HG03280 (cell line): ENCODE measurements around the gene PPARG.
"Not testable (repeated sequence)": the region's sequence is repeated elsewhere in the genome, so short reads cannot be mapped to it uniquely, and the experiment has no call there.

Source experiments
- ATAC-seq: cut with Tn5 transposase; IDR thresholded peaks from one replicate; pipeline ENCODE4 v1.9.1; 2021; ENCODE audit warnings: mild to moderate bottlenecking, moderate library complexity; ENCODE audit not compliant: unreplicated experiment

The PPARG gene

GRCh38 chr3:12456441-12456840, 167.6 kb downstream of the PPARG start:
- ATAC-seq, result no peak

- not testable (repeated sequence) for ATAC-seq
Observed at GRCh38 chr3:12457380-12457779, 168.5 kb downstream of the PPARG start.

- no peak for ATAC-seq
Observed at GRCh38 chr3:12458901-12459300, 170.0 kb downstream of the PPARG start.

GRCh38 chr3:12460127-12460526, 171.3 kb downstream of the PPARG start:
- ATAC-seq, result no peak

- ATAC-seq, result no peak
Observed at GRCh38 chr3:12461097-12461649, 172.3 kb downstream of the PPARG start.

- no peak for ATAC-seq
Observed at GRCh38 chr3:12462159-12462947, 173.5 kb downstream of the PPARG start.

GRCh38 chr3:12463686-12464085, 174.8 kb downstream of the PPARG start:
- ATAC-seq, result no peak

GRCh38 chr3:12464181-12464580, 175.3 kb downstream of the PPARG start:
- no peak for ATAC-seq

GRCh38 chr3:12465151-12465835, 176.4 kb downstream of the PPARG start:
- no peak for ATAC-seq

- no peak for ATAC-seq
Observed at GRCh38 chr3:12465836-12466225, 177.0 kb downstream of the PPARG start.

GRCh38 chr3:12467746-12468145, 178.9 kb downstream of the PPARG start:
- ATAC-seq, result no peak

- ATAC-seq, result no peak
Observed at GRCh38 chr3:12468276-12468675, 179.4 kb downstream of the PPARG start.

GRCh38 chr3:12468757-12469156, 179.9 kb downstream of the PPARG start:
- no peak for ATAC-seq

- not testable (repeated sequence) for ATAC-seq
Observed at GRCh38 chr3:12469222-12469621, 180.4 kb downstream of the PPARG start.

- ATAC-seq, result no peak
Observed at GRCh38 chr3:12470111-12470510, 181.2 kb downstream of the PPARG start.

GRCh38 chr3:12470680-12471079, 181.8 kb downstream of the PPARG start:
- no peak for ATAC-seq

- no peak for ATAC-seq
Observed at GRCh38 chr3:12471241-12471640, 182.4 kb downstream of the PPARG start.

- ATAC-seq, result no peak
Observed at GRCh38 chr3:12472000-12472610, 183.2 kb downstream of the PPARG start.

- no peak for ATAC-seq
Observed at GRCh38 chr3:12472796-12473195, 183.9 kb downstream of the PPARG start.

- ATAC-seq, result no peak
Observed at GRCh38 chr3:12473511-12473910, 184.6 kb downstream of the PPARG start.

GRCh38 chr3:12476238-12476897, 187.5 kb downstream of the PPARG start:
- ATAC-seq, result no peak
